Measurements from ENCODE around the gene NTM.

The NTM gene

GRCh38 chr11:131694526-131695424 lies 324.4 kb downstream of the NTM start:
- in situ Hi-C loops (cut with MboI; ENCODE audit: low sequenced_read_pairs): no loop called here

- in situ Hi-C loops (cut with MboI; ENCODE audit: low sequenced_read_pairs): no loop called here
Measured at GRCh38 chr11:131695889-131696429, 325.5 kb downstream of the NTM start.

- in situ Hi-C loops (cut with MboI; ENCODE audit: low sequenced_read_pairs): no loop called here
Measured at GRCh38 chr11:131696690-131697089, 326.3 kb downstream of the NTM start.

- in situ Hi-C loops (cut with MboI; ENCODE audit: low sequenced_read_pairs): no loop called here
Measured at GRCh38 chr11:131703311-131703710, 332.9 kb downstream of the NTM start.

- in situ Hi-C loops (cut with MboI; ENCODE audit: low sequenced_read_pairs): no loop called here
Measured at GRCh38 chr11:131704682-131705081, 334.3 kb downstream of the NTM start.

GRCh38 chr11:131710511-131710910 lies 340.1 kb downstream of the NTM start:
- in situ Hi-C loops (cut with MboI; ENCODE audit: low sequenced_read_pairs): no loop called here

- in situ Hi-C loops (cut with MboI; ENCODE audit: low sequenced_read_pairs): no loop called here
Measured at GRCh38 chr11:131712897-131713296, 342.5 kb downstream of the NTM start.

- in situ Hi-C loops (cut with MboI; ENCODE audit: low sequenced_read_pairs): no loop called here
Measured at GRCh38 chr11:131713529-131714134, 343.2 kb downstream of the NTM start.

GRCh38 chr11:131717616-131718015 lies 347.2 kb downstream of the NTM start:
- in situ Hi-C loops (cut with MboI; ENCODE audit: low sequenced_read_pairs): no loop called here

GRCh38 chr11:131723088-131723487 lies 352.7 kb downstream of the NTM start:
- in situ Hi-C loops (cut with MboI; ENCODE audit: low sequenced_read_pairs): no loop called here

GRCh38 chr11:131724436-131724975 lies 354.1 kb downstream of the NTM start:
- in situ Hi-C loops (cut with MboI; ENCODE audit: low sequenced_read_pairs): no loop called here

GRCh38 chr11:131734871-131735270 lies 364.5 kb downstream of the NTM start:
- in situ Hi-C loops (cut with MboI; ENCODE audit: low sequenced_read_pairs): no loop called here

GRCh38 chr11:131737357-131737756 lies 366.9 kb downstream of the NTM start:
- in situ Hi-C loops (cut with MboI; ENCODE audit: low sequenced_read_pairs): no loop called here

- in situ Hi-C loops (cut with MboI; ENCODE audit: low sequenced_read_pairs): no loop called here
Measured at GRCh38 chr11:131739243-131739882, 368.9 kb downstream of the NTM start.

GRCh38 chr11:131744847-131745246 lies 374.4 kb downstream of the NTM start:
- in situ Hi-C loops (cut with MboI; ENCODE audit: low sequenced_read_pairs): no loop called here

GRCh38 chr11:131745405-131745804 lies 375.0 kb downstream of the NTM start:
- in situ Hi-C loops (cut with MboI; ENCODE audit: low sequenced_read_pairs): no loop called here

- in situ Hi-C loops (cut with MboI; ENCODE audit: low sequenced_read_pairs): no loop called here
Measured at GRCh38 chr11:131746201-131746600, 375.8 kb downstream of the NTM start.

GRCh38 chr11:131748151-131749050 lies 378.0 kb downstream of the NTM start:
- in situ Hi-C loops (cut with MboI; ENCODE audit: low sequenced_read_pairs): no loop called here

- in situ Hi-C loops (cut with MboI; ENCODE audit: low sequenced_read_pairs): no loop called here
Measured at GRCh38 chr11:131749101-131749500, 378.7 kb downstream of the NTM start.

- in situ Hi-C loops (cut with MboI; ENCODE audit: low sequenced_read_pairs): no loop called here
Measured at GRCh38 chr11:131750152-131750551, 379.7 kb downstream of the NTM start.

Data from HL-60/S4 (cell line).